ENCODE measurements around the gene TMPRSS13.

Gene TMPRSS13

GRCh38 chr11:117933930-117934329 lies 4.7 kb upstream of the TMPRSS13 start:
- TF ChIP-seq, protein P1, sequence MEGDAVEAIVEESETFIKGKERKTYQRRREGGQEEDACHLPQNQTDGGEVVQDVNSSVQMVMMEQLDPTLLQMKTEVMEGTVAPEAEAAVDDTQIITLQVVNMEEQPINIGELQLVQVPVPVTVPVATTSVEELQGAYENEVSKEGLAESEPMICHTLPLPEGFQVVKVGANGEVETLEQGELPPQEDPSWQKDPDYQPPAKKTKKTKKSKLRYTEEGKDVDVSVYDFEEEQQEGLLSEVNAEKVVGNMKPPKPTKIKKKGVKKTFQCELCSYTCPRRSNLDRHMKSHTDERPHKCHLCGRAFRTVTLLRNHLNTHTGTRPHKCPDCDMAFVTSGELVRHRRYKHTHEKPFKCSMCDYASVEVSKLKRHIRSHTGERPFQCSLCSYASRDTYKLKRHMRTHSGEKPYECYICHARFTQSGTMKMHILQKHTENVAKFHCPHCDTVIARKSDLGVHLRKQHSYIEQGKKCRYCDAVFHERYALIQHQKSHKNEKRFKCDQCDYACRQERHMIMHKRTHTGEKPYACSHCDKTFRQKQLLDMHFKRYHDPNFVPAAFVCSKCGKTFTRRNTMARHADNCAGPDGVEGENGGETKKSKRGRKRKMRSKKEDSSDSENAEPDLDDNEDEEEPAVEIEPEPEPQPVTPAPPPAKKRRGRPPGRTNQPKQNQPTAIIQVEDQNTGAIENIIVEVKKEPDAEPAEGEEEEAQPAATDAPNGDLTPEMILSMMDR (IDR thresholded peaks at IDR 0.05; ENCODE audit: control insufficient read depth, extremely low read depth, insufficient read depth): no peak
- no peak for DNase-seq (ENCODE audit: low read depth)
- H3K4me3 ChIP-seq (ENCODE audit: low read depth, low read length): no peak overlapping the region

- DNase-seq (ENCODE audit: low read depth): no peak
- TF ChIP-seq, protein P1 (IDR thresholded peaks at IDR 0.05; ENCODE audit: control insufficient read depth, extremely low read depth, insufficient read depth): no peak
- no peak overlapping the region for H3K4me3 ChIP-seq (ENCODE audit: low read depth, low read length)
Measured at GRCh38 chr11:117933475-117933874, 4.3 kb upstream of the TMPRSS13 start.

GRCh38 chr11:117932947-117933346 lies 3.7 kb upstream of the TMPRSS13 start:
- no peak for DNase-seq (ENCODE audit: low read depth)
- TF ChIP-seq, protein P1 (IDR thresholded peaks at IDR 0.05; ENCODE audit: control insufficient read depth, extremely low read depth, insufficient read depth): no peak
- H3K4me3 ChIP-seq (ENCODE audit: low read depth, low read length): no peak overlapping the region

GRCh38 chr11:117932426-117932825 lies 3.2 kb upstream of the TMPRSS13 start:
- no peak overlapping the region for H3K4me3 ChIP-seq (ENCODE audit: low read depth, low read length)
- TF ChIP-seq, protein P1 (IDR thresholded peaks at IDR 0.05; ENCODE audit: control insufficient read depth, extremely low read depth, insufficient read depth): no peak
- DNase-seq (ENCODE audit: low read depth): no peak

- no peak overlapping the region for H3K4me3 ChIP-seq (ENCODE audit: low read depth, low read length)
- TF ChIP-seq, protein P1 (IDR thresholded peaks at IDR 0.05; ENCODE audit: control insufficient read depth, extremely low read depth, insufficient read depth): no peak
- no peak for DNase-seq (ENCODE audit: low read depth)
Measured at GRCh38 chr11:117931971-117932370, 2.8 kb upstream of the TMPRSS13 start.

- TF ChIP-seq, protein P1 (IDR thresholded peaks at IDR 0.05; ENCODE audit: control insufficient read depth, extremely low read depth, insufficient read depth): no peak
- no peak for DNase-seq (ENCODE audit: low read depth)
- H3K4me3 ChIP-seq (ENCODE audit: low read depth, low read length): no peak overlapping the region
Measured at GRCh38 chr11:117931331-117931950, 2.2 kb upstream of the TMPRSS13 start.
